T-helper 1 cell treated with Interleukin-12 subunit alpha and Interleukin-12 subunit beta and Interleukin-4 antibody, amounts not matched to agents 30 μg/mL and 1 μg/mL, for 36 hours (primary cell): Measurements from ENCODE around the gene NDUFV2.

ENCODE experiments used
- H3K27ac Mint-ChIP-seq: one replicate; pipeline ENCODE4 v1.8.0; 2021; ENCODE audit warnings: mild to moderate bottlenecking, mixed read lengths
- H3K27me3 Mint-ChIP-seq: one replicate; pipeline ENCODE4 v1.8.0; 2021; ENCODE audit warnings: low read depth, mixed read lengths
- H3K36me3 Mint-ChIP-seq: one replicate; pipeline ENCODE4 v1.8.0; 2021; ENCODE audit warnings: low read depth, mixed read lengths
- H3K4me1 Mint-ChIP-seq: one replicate; pipeline ENCODE4 v1.8.0; 2021; ENCODE audit warnings: low read depth, mixed read lengths
- H3K4me3 Mint-ChIP-seq: one replicate; pipeline ENCODE4 v1.8.0; 2021; ENCODE audit warnings: mild to moderate bottlenecking, moderate library complexity, mixed read lengths
- H3K9me3 Mint-ChIP-seq: one replicate; pipeline ENCODE4 v1.8.0; 2021; ENCODE audit warnings: mixed read lengths

NDUFV2 gene

GRCh38 chr18:9096685-9097084 is 5.8 kb upstream of the NDUFV2 start:
- Mint-ChIP-seq H3K27ac (no peak overlapping the region), H3K36me3 (peaks cover 12% of the 10 kb centered on the region), H3K27me3 (no peaks in the 10 kb centered on the region), H3K4me1 (peaks cover 60% of the 10 kb centered on the region), H3K4me3 (no peak overlapping the region), H3K9me3 (peaks cover 3% of the 10 kb centered on the region)

GRCh38 chr18:9097349-9097748 is 5.2 kb upstream of the NDUFV2 start:
- Mint-ChIP-seq H3K36me3 (peaks cover 12% of the 10 kb centered on the region), H3K9me3 (peaks cover 3% of the 10 kb centered on the region), H3K4me3 (peak overlapping the region; percentile 36), H3K27ac (peak overlapping the region; percentile 21), H3K27me3 (no peaks in the 10 kb centered on the region), H3K4me1 (peaks cover 61% of the 10 kb centered on the region)

GRCh38 chr18:9100796-9101195 is 1.7 kb upstream of the NDUFV2 start:
- Mint-ChIP-seq H3K9me3 (no peaks in the 10 kb centered on the region), H3K4me1 (peaks cover 55% of the 10 kb centered on the region), H3K36me3 (peaks cover 33% of the 10 kb centered on the region), H3K27me3 (no peaks in the 10 kb centered on the region), H3K4me3 (peak overlapping the region; percentile 33), H3K27ac (peak overlapping the region; percentile 73)

GRCh38 chr18:9101730-9102507 is 580 bp upstream of the NDUFV2 start:
- H3K4me3 Mint-ChIP-seq, result peak overlapping the region; percentile 93
- peaks cover 61% of the 10 kb centered on the region for H3K4me1 Mint-ChIP-seq
- no peaks in the 10 kb centered on the region for H3K9me3 Mint-ChIP-seq
- no peaks in the 10 kb centered on the region for H3K27me3 Mint-ChIP-seq
- peaks cover 40% of the 10 kb centered on the region for H3K36me3 Mint-ChIP-seq
- peak overlapping the region; percentile 94 for H3K27ac Mint-ChIP-seq

- Mint-ChIP-seq H3K4me3 (peak overlapping the region; percentile 93), H3K9me3 (no peaks in the 10 kb centered on the region), H3K36me3 (peaks cover 46% of the 10 kb centered on the region), H3K4me1 (peaks cover 66% of the 10 kb centered on the region), H3K27me3 (no peaks in the 10 kb centered on the region), H3K27ac (peak overlapping the region; percentile 94)
Observed at GRCh38 chr18:9103376-9103873, 926 bp downstream of the NDUFV2 start.

- Mint-ChIP-seq H3K36me3 (peaks cover 49% of the 10 kb centered on the region), H3K4me1 (peaks cover 73% of the 10 kb centered on the region), H3K27me3 (no peaks in the 10 kb centered on the region), H3K27ac (peak overlapping the region; percentile 94), H3K9me3 (no peaks in the 10 kb centered on the region), H3K4me3 (peak overlapping the region; percentile 93)
Observed at GRCh38 chr18:9104244-9104901, 1.9 kb downstream of the NDUFV2 start.

- peaks cover 56% of the 10 kb centered on the region for H3K36me3 Mint-ChIP-seq
- H3K4me1 Mint-ChIP-seq, result peaks cover 73% of the 10 kb centered on the region
- H3K9me3 Mint-ChIP-seq, result no peaks in the 10 kb centered on the region
- no peaks in the 10 kb centered on the region for H3K27me3 Mint-ChIP-seq
- H3K4me3 Mint-ChIP-seq, result peak overlapping the region; percentile 93
- H3K27ac Mint-ChIP-seq, result peak overlapping the region; percentile 94
Observed at GRCh38 chr18:9105420-9105819, 2.9 kb downstream of the NDUFV2 start.

- H3K27me3 Mint-ChIP-seq, result no peaks in the 10 kb centered on the region
- H3K9me3 Mint-ChIP-seq, result no peaks in the 10 kb centered on the region
- H3K27ac Mint-ChIP-seq, result peak overlapping the region; percentile 26
- H3K4me1 Mint-ChIP-seq, result peaks cover 73% of the 10 kb centered on the region
- peaks cover 59% of the 10 kb centered on the region for H3K36me3 Mint-ChIP-seq
- peak overlapping the region; percentile 93 for H3K4me3 Mint-ChIP-seq
Observed at GRCh38 chr18:9106094-9106493, 3.6 kb downstream of the NDUFV2 start.

GRCh38 chr18:9106800-9107584 is 4.5 kb downstream of the NDUFV2 start:
- Mint-ChIP-seq H3K9me3 (no peaks in the 10 kb centered on the region), H3K4me1 (peaks cover 68% of the 10 kb centered on the region), H3K36me3 (peaks cover 59% of the 10 kb centered on the region), H3K27me3 (no peaks in the 10 kb centered on the region), H3K27ac (peak overlapping the region; percentile 71), H3K4me3 (peak overlapping the region; percentile 93)

GRCh38 chr18:9108911-9109310 is 6.4 kb downstream of the NDUFV2 start:
- Mint-ChIP-seq H3K9me3 (no peaks in the 10 kb centered on the region), H3K27me3 (no peaks in the 10 kb centered on the region), H3K27ac (peak overlapping the region; percentile 41), H3K4me3 (peak overlapping the region; percentile 38), H3K36me3 (peaks cover 59% of the 10 kb centered on the region), H3K4me1 (peaks cover 78% of the 10 kb centered on the region)

- Mint-ChIP-seq H3K27ac (peak overlapping the region; percentile 41), H3K36me3 (peaks cover 53% of the 10 kb centered on the region), H3K9me3 (no peaks in the 10 kb centered on the region), H3K27me3 (no peaks in the 10 kb centered on the region), H3K4me3 (peak overlapping the region; percentile 38), H3K4me1 (peaks cover 73% of the 10 kb centered on the region)
Observed at GRCh38 chr18:9109523-9109922, 7.0 kb downstream of the NDUFV2 start.

GRCh38 chr18:9113468-9114149 is 11.1 kb downstream of the NDUFV2 start:
- no peaks in the 10 kb centered on the region for H3K27me3 Mint-ChIP-seq

GRCh38 chr18:9115984-9116383 is 13.5 kb downstream of the NDUFV2 start:
- Mint-ChIP-seq H3K4me3 (peak overlapping the region; percentile 43), H3K4me1 (peaks cover 53% of the 10 kb centered on the region), H3K27me3 (no peaks in the 10 kb centered on the region), H3K9me3 (no peaks in the 10 kb centered on the region), H3K27ac (peak overlapping the region; percentile 97), H3K36me3 (peaks cover 36% of the 10 kb centered on the region)

More at GRCh38 chr18:9113468-9114149, 11.1 kb downstream of the NDUFV2 start:
- peaks cover 62% of the 10 kb centered on the region for H3K4me1 Mint-ChIP-seq
- H3K4me3 Mint-ChIP-seq, result peak overlapping the region; percentile 27
- peaks cover 40% of the 10 kb centered on the region for H3K36me3 Mint-ChIP-seq
- peak overlapping the region; percentile 53 for H3K27ac Mint-ChIP-seq
- no peaks in the 10 kb centered on the region for H3K9me3 Mint-ChIP-seq
